Vagina (tissue), 2 donors: ENCODE results near the gene DDA1. TPM values are rescaled to one million over a fixed set of nuclear protein-coding genes. Genes with fewer than 3 reads are reported as not detected.

ENCODE experiments used
- DNase-seq, 2 donors: peaks; one replicate each; pipeline ENCODE4 v3.0.0-alpha.2; 2017; ENCODE audit errors: extremely low spot score in 2 of 2
- H3K27ac ChIP-seq: fragments of 200-600 bp; sonication (generic); one replicate; pipeline ENCODE4 v1.5.1; 2019
- H3K27me3 ChIP-seq: fragments of 200-600 bp; sonication (generic); one replicate; pipeline ENCODE4 v1.5.1; 2019
- H3K36me3 ChIP-seq, 2 donors: fragments of 200-600 bp; sonication (generic); one replicate each; pipeline ENCODE4 v1.5.1; 2017 to 2019
- H3K4me1 ChIP-seq: fragments of 200-600 bp; sonication (generic); one replicate; pipeline ENCODE4 v1.5.1; 2019
- H3K4me3 ChIP-seq, 2 donors: fragments of 200-600 bp; sonication (generic); 1 replicate in 1 of 2; 2 replicates in 1 of 2; pipeline ENCODE4 v1.5.1; 2016 to 2019
- H3K9me3 ChIP-seq: fragments of 200-600 bp; sonication (generic); one replicate; pipeline ENCODE4 v1.5.1; 2019
- CTCF ChIP-seq, 3 experiments: fragments of 450-650 bp in 2 of 3; fragments of 200-600 bp in 1 of 3; sonication (generic) in 1 of 3; IDR thresholded peaks; one replicate each; pipeline ENCODE4 v1.5.1; 2017 to 2019; ENCODE audit warnings: antibody characterized with exemption in 3 of 3, mild to moderate bottlenecking in 2 of 3, moderate library complexity in 2 of 3
- POLR2A ChIP-seq, 2 donors: fragments of 450-650 bp; IDR thresholded peaks; one replicate each; pipeline ENCODE4 v1.6.1; 2017; ENCODE audit warnings: antibody characterized with exemption in 2 of 2, mild to moderate bottlenecking in 2 of 2, moderate library complexity in 2 of 2
- POLR2AphosphoS5 ChIP-seq, 2 donors: sonication (generic); formaldehyde crosslinking; IDR thresholded peaks; one replicate each; pipeline ENCODE4 v1.9.0; 2017; ENCODE audit warnings: antibody characterized with exemption in 2 of 2, mild to moderate bottlenecking in 2 of 2, low read depth in 1 of 2; ENCODE audit not compliant: insufficient read depth in 1 of 2
- intact Hi-C: fragments of 100-400 bp; cut with DNase I; formaldehyde crosslinking; loops from one replicate; pipeline ENCODE4 v1.15.1; 2023
- total RNA-seq: library from RNA; depleted of rRNA; stranded (reverse); fragments of >200 nt; gene quantifications from one replicate; pipeline ENCODE4 v1.2.3, GENCODE V29; 2016

Gene DDA1
- total RNA-seq, 1 donor from 2014 or later: 12.0 TPM

DNA sequence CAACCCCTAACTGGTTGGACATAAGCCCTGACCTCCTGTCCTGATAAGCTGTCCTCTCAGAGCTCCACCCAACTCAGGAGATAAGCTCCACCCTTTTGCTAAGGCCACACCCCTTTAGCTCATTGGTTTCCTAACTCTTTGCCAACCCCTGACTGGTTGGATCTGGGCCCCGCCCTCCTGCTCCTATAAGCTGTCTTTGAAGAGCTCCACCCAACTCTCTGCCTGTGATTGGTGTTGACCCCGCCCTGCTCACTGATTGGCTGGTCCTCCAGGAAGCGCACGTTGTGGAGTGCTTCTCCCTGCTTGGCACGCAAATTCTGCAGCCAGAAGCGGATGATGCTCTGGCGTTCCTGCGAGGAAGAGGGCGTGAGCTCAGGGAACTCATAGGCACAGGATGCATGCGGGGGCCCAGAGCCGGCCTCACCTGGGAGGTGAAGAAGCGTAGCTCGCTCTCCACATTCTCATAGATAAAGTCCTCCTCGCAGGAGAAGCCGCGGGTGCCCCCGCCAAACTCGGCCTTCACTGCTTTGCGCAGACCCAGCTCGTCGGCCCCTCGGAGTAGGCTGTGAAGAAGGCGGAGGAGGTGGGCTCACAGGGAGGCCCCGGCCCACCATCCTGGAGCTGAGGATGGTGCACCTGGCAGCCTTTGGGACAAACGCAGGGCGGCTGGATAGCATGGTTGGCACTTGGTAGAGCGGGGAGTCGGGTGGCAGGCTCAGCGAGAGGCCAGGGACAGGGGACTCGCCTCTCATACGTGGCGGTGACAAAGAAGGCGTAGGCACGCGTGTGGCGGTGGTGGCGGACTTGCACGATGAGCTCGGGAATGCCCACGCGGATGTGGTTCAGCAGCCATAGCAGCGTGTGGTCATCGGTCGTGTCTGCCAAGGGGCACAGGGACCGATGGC, 23.6 kb downstream of the DDA1 start:
- Histone ChIP-seq H3K4me3 (no peak overlapping the region), H3K9me3 (no peaks in the 10 kb centered on the region), H3K27me3 (peaks cover 7% of the 10 kb centered on the region), H3K36me3 (no peaks in the 10 kb centered on the region), H3K4me1 (peaks cover 53% of the 10 kb centered on the region), H3K27ac (no peak overlapping the region)
- no peak for TF ChIP-seq CTCF (IDR thresholded peaks at IDR 0.05)
- no peak for TF ChIP-seq POLR2AphosphoS5 (IDR thresholded peaks at IDR 0.05; ENCODE audit: insufficient read depth in 1 of 2, low read depth in 1 of 2)
- no peak for TF ChIP-seq POLR2A (IDR thresholded peaks at IDR 0.05)
- no peak for DNase-seq
- intact Hi-C loops: no loop called here

DNA sequence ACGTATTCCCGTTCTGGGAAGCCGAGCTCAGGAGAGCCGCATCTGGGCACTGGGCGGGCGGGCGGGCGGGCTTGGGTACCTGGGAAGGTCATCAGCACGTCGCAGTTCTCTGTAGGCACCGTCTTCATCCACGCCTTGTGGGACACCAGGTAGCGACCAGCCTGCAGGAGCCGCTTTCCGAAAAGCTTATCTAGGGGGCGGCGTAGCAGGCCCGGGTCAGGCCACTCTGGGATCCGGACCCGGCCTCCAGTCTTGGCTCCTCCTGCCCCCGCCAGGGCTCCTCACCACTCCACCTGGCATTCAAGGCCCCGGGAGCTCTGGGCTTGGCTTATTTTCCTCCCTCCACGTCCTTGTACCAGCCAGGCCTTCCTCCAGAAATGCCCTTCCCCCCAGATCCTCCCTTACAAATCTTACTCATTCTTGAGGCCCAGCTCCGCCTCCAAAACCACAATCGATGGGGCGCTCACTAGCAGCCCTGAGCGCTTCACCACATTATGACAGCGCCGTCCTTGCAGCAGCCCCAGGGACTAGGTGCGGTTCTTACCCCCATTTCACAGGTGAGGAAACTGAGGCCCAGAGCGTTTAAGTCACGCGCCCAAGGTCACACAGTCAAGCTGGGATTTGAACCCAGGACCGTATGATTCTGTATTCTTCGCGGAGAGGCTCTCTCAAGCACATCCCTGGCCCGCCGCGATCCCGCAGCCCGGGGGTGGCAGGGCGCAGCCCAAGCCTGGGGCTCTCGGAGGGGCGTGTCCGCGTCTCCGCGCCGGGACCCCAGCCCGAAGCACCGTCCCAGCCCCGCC, 24.4 kb downstream of the DDA1 start:
- H3K27me3 ChIP-seq: peaks cover 4% of the 10 kb centered on the region
- peaks cover 54% of the 10 kb centered on the region for H3K4me1 ChIP-seq
- peak overlapping the region; percentile 60 for H3K27ac ChIP-seq
- H3K4me3 ChIP-seq: peak overlapping the region; percentile 60 to 66
- H3K36me3 ChIP-seq: no peaks in the 10 kb centered on the region
- H3K9me3 ChIP-seq: no peaks in the 10 kb centered on the region
- TF ChIP-seq CTCF (IDR thresholded peaks at IDR 0.05) (no peak), POLR2A (IDR thresholded peaks at IDR 0.05) (no peak), POLR2AphosphoS5 (IDR thresholded peaks at IDR 0.05; ENCODE audit: insufficient read depth in 1 of 2, low read depth in 1 of 2) (no peak)
- intact Hi-C loops: no loop called here
- DNase-seq: no peak

GRCh38 chr19:17334414-17335409, 25.3 kb downstream of the DDA1 start, which contains the start of gene ANO8:
Gene ANO8 (minus strand): TSS chr19:17334855. CDS start chr19:17334670, 185 bp downstream.
- no peak for DNase-seq
- Histone ChIP-seq H3K9me3 (no peaks in the 10 kb centered on the region), H3K4me3 (peak within 1 kb of the TSS; percentile 60 to 66), H3K36me3 (no peaks in the 10 kb centered on the region), H3K4me1 (peaks cover 47% of the 10 kb centered on the region), H3K27ac (peak within 1 kb of the TSS; percentile 60), H3K27me3 (no peaks in the 10 kb centered on the region)
- no peak for TF ChIP-seq CTCF (IDR thresholded peaks at IDR 0.05)
- peak; percentile 40 to 49 for TF ChIP-seq POLR2AphosphoS5 (IDR thresholded peaks at IDR 0.05; ENCODE audit: insufficient read depth in 1 of 2, low read depth in 1 of 2)
- intact Hi-C loops: no loop called here

DNA sequence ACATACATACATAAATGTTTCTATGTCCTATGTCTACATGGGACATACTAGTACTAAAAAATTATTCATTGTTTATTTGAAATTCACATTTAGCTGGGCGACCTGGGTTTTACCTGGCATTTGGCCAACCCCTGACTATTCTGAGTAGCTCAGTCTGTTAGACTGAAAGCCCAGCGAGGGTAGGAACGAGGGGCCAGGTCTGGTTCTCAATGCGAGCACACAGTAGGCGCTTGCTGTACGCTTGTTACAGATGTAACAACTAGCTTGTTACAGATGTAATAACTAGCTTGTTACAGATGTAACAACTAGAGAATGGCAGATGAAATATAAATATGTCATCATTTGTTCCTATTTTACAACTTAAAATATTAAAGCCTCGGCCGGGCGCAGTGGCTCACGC, 26.2 kb downstream of the DDA1 start:
- intact Hi-C loops: no loop called here
- no peak for DNase-seq
- H3K27me3 ChIP-seq: no peaks in the 10 kb centered on the region
- no peak overlapping the region for H3K27ac ChIP-seq
- H3K4me3 ChIP-seq: no peak overlapping the region
- H3K36me3 ChIP-seq: no peaks in the 10 kb centered on the region
- peaks cover 51% of the 10 kb centered on the region for H3K4me1 ChIP-seq
- no peaks in the 10 kb centered on the region for H3K9me3 ChIP-seq
- TF ChIP-seq CTCF (IDR thresholded peaks at IDR 0.05): no peak
- no peak for TF ChIP-seq POLR2AphosphoS5 (IDR thresholded peaks at IDR 0.05; ENCODE audit: insufficient read depth in 1 of 2, low read depth in 1 of 2)
- no peak for TF ChIP-seq POLR2A (IDR thresholded peaks at IDR 0.05)
